Measurements from ENCODE around the gene HRC.

HRC gene, protein sequence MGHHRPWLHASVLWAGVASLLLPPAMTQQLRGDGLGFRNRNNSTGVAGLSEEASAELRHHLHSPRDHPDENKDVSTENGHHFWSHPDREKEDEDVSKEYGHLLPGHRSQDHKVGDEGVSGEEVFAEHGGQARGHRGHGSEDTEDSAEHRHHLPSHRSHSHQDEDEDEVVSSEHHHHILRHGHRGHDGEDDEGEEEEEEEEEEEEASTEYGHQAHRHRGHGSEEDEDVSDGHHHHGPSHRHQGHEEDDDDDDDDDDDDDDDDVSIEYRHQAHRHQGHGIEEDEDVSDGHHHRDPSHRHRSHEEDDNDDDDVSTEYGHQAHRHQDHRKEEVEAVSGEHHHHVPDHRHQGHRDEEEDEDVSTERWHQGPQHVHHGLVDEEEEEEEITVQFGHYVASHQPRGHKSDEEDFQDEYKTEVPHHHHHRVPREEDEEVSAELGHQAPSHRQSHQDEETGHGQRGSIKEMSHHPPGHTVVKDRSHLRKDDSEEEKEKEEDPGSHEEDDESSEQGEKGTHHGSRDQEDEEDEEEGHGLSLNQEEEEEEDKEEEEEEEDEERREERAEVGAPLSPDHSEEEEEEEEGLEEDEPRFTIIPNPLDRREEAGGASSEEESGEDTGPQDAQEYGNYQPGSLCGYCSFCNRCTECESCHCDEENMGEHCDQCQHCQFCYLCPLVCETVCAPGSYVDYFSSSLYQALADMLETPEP

DNA sequence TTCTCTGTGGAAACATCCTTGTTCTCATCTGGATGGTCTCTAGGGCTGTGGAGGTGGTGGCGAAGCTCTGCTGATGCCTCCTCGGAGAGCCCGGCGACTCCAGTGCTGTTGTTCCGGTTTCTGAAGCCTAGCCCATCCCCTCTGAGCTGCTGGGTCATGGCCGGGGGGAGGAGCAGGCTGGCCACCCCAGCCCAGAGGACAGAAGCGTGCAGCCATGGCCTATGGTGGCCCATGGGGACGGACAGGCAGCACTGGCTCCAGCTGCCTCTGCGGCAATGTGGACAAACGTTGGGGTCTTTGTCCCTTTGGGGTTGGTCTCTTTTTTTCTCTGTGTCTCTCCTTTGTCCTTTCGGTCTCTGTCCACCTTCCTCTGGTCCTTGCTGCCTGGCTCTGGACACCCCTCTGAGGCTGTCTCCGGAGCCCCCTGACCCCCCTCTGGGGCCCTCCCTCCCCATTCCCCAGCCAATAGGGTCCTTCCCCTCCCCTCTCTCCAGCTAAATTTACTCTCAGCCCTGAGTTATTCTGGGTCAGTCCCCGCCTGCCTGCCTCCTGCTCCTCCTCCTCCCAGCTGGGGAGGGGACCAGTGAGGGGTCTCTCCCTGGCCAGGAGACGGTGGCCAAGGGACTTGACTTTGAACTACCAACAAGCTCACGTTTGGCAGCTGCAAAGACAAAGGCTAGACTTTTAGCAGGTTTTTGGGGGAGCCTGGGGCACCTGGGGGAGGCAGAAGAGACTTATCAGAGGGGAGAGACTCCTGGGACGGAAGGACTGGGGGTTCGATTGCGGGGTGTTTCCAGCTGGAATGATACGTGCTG is at the start of gene HRC:
Gene HRC, minus strand, starts transcription at position 392 of the 815 bp plus-strand sequence. Its CDS starts 159 bp downstream, at position 233.
- DNase-seq: no peak
- TF ChIP-seq, protein P1, sequence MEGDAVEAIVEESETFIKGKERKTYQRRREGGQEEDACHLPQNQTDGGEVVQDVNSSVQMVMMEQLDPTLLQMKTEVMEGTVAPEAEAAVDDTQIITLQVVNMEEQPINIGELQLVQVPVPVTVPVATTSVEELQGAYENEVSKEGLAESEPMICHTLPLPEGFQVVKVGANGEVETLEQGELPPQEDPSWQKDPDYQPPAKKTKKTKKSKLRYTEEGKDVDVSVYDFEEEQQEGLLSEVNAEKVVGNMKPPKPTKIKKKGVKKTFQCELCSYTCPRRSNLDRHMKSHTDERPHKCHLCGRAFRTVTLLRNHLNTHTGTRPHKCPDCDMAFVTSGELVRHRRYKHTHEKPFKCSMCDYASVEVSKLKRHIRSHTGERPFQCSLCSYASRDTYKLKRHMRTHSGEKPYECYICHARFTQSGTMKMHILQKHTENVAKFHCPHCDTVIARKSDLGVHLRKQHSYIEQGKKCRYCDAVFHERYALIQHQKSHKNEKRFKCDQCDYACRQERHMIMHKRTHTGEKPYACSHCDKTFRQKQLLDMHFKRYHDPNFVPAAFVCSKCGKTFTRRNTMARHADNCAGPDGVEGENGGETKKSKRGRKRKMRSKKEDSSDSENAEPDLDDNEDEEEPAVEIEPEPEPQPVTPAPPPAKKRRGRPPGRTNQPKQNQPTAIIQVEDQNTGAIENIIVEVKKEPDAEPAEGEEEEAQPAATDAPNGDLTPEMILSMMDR (IDR thresholded peaks at IDR 0.05; ENCODE audit: low read depth, low read length): no peak
- H3K27me3 ChIP-seq (ENCODE audit: insufficient read depth, low read depth, severe bottlenecking): no peaks in the 10 kb centered on the region
- H3K4me3 ChIP-seq (ENCODE audit: low read depth, low read length): no peak within 1 kb of the TSS
- H3K9me3 ChIP-seq (ENCODE audit: severe bottlenecking): no peaks in the 10 kb centered on the region
- H3K36me3 ChIP-seq: no peaks in the 10 kb centered on the region; the same call in 1 of the 2 replicates
- no peak within 1 kb of the TSS for H3K27ac ChIP-seq

DNA sequence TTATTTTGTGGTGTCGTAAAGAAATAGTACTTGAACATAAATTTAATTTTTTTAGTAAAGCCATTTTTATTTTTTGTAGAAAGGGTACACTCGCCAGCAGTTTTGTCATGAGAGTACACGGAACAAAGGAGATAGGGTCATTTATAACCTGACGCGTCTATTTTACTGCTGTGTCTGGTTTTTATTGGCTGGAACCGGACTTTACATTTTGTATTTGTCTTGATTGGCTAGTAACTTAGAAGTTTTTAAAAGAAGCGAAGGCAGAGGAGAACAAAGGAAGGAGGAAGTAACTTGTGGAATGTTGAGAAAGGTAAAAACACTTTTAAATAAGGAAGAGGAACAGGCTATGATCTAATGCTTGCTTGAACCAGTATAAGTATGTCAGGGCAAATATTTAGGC is 45.8 kb upstream of the HRC start:
- Histone ChIP-seq H3K27me3 (ENCODE audit: insufficient read depth, low read depth, severe bottlenecking) (no peaks in the 10 kb centered on the region), H3K27ac (no peak overlapping the region), H3K36me3 (peaks cover 10% of the 10 kb centered on the region; the same call in 1 of the 2 replicates), H3K9me3 (ENCODE audit: severe bottlenecking) (no peaks in the 10 kb centered on the region), H3K4me3 (ENCODE audit: low read depth, low read length) (no peak overlapping the region)
- no peak for DNase-seq
- TF ChIP-seq, protein P1 (IDR thresholded peaks at IDR 0.05; ENCODE audit: low read depth, low read length): no peak

DNA sequence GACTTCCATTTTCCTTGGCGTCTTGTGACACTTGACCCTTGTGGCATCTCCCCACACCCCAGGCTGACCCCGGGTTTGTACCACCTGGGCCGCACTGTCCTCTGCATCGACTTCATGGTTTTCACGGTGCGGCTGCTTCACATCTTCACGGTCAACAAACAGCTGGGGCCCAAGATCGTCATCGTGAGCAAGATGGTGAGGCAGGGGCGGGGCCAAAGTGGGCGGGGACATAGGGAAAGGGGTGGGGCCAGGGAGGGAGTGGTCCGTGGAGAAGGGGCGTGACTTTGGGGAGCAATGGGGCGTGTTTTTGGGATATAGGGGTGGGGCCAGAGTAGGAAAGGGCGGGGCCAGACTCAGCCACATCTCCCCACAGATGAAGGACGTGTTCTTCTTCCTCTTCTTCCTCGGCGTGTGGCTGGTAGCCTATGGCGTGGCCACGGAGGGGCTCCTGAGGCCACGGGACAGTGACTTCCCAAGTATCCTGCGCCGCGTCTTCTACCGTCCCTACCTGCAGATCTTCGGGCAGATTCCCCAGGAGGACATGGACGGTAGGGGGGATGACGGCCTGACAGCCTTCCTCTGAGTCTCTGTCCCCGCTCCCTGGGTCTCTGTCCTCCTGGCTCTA is 45.2 kb upstream of the HRC start:
- H3K27ac ChIP-seq: no peak overlapping the region
- peaks cover 10% of the 10 kb centered on the region; the same call in 1 of the 2 replicates for H3K36me3 ChIP-seq
- H3K9me3 ChIP-seq (ENCODE audit: severe bottlenecking): no peaks in the 10 kb centered on the region
- peak; percentile 20 for DNase-seq
- TF ChIP-seq, protein P1 (IDR thresholded peaks at IDR 0.05; ENCODE audit: low read depth, low read length): no peak
- H3K4me3 ChIP-seq (ENCODE audit: low read depth, low read length): no peak overlapping the region
- H3K27me3 ChIP-seq (ENCODE audit: insufficient read depth, low read depth, severe bottlenecking): no peaks in the 10 kb centered on the region

DNA sequence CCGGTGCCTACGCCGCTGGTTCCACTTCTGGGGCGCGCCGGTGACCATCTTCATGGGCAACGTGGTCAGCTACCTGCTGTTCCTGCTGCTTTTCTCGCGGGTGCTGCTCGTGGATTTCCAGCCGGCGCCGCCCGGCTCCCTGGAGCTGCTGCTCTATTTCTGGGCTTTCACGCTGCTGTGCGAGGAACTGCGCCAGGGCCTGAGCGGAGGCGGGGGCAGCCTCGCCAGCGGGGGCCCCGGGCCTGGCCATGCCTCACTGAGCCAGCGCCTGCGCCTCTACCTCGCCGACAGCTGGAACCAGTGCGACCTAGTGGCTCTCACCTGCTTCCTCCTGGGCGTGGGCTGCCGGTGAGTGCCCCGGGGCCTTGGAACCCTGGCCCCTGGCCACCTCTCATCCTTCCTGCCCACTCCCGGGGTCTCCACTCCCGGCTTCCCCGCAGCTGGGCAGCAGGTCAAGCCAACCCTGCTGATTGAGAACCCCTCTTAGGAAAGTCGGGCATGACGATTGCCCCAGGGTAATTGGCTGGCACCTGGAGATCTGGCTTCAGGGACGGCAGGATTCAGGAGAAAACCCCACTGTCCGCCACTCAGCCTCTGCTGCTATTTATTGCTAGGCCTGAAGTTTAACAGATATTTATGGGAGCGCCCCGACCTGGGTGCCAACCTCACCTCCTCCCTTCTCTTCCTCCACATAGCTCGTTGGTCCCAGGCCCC is 41.5 kb upstream of the HRC start:
- Histone ChIP-seq H3K27me3 (ENCODE audit: insufficient read depth, low read depth, severe bottlenecking) (no peaks in the 10 kb centered on the region), H3K36me3 (peaks cover 4% of the 10 kb centered on the region), H3K27ac (no peak overlapping the region), H3K4me3 (ENCODE audit: low read depth, low read length) (no peak overlapping the region), H3K9me3 (ENCODE audit: severe bottlenecking) (no peaks in the 10 kb centered on the region)
- TF ChIP-seq, protein P1 (IDR thresholded peaks at IDR 0.05; ENCODE audit: low read depth, low read length): no peak
- DNase-seq: no peak

DNA sequence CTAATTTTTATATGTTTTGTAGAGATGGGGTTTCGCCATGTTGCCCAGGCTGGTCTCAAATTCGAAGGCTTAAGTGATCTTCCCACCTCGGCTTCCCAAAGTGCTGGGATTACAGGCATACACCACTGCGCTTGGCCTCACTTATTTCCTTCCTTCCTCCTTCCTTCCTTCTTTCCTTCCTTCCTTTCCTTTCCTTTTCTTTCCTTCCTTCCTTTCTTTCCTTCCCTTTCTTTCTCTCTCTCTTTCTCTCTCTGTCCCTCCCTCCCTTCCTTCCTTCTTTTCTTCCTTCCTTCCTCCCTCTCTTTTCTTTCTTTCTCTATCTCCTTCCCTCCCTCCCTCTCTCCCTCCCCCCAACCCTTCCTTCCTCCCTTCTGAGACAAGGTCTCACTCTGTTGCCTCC is 39.2 kb upstream of the HRC start:
- Histone ChIP-seq H3K27ac (no peak overlapping the region), H3K9me3 (ENCODE audit: severe bottlenecking) (peaks cover 3% of the 10 kb centered on the region), H3K4me3 (ENCODE audit: low read depth, low read length) (no peak overlapping the region), H3K27me3 (ENCODE audit: insufficient read depth, low read depth, severe bottlenecking) (no peaks in the 10 kb centered on the region), H3K36me3 (peaks cover 9% of the 10 kb centered on the region)
- TF ChIP-seq, protein P1 (IDR thresholded peaks at IDR 0.05; ENCODE audit: low read depth, low read length): no peak
- no peak for DNase-seq
